NAMALWA (cell line): Measurements from ENCODE around the gene NIPAL4.

Experiments used
- DNase-seq: peaks from one replicate; pipeline ENCODE4 v3.0.0-alpha.2; 2015; ENCODE audit warnings: low spot score

Gene NIPAL4

DNA sequence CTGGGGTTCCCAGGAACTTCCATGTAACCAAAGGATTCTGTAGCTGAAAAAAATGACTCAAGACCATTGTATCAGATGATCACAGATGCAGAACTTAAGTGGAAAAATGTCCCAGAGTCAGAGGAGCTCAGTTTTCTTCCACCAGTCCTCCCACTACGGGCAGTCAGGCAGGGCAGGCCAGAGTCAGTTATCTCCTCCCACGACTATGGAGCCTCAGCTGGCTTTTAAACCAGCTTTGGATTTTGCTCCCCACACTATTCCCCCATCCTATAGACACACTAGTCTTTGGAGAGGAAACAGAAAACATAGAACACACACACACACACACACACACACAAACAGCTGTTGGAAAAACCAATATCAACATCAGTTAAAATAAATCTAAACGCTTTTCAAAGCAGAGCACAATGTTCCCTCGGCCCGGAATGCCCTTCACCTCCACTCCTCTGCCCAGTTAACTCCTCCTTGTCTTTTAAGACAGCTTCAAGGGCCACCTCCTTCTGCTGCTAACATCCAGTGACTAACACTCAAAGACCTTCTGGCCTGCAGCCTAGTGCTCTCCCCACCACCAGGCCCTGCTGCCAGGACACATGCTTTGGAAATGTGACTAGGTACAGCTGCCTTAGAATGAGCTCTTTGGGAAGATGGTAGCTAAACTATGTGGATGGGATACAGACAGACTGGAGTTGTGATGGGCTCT lies 56.8 kb downstream of the NIPAL4 start:
- DNase-seq, result no peak

DNA sequence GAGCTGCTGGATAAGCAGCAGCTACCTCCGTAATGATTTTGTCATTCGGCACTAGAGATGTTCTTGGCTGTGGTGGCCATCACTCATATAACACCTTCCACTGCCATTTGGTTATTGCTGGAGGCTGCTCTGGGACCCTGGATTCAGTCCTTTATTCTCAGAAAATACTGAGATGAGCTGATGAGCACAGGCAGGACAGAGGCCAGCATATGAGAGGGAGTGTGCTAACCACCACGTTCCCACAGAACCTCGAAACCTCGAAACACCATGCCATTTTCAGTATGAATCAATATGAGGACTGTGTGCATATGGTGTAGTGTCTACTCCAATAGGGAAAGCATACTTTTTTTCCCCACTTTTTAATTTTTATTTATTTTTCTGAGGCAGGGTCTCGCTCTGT lies 59.0 kb downstream of the NIPAL4 start:
- DNase-seq, result no peak

DNA sequence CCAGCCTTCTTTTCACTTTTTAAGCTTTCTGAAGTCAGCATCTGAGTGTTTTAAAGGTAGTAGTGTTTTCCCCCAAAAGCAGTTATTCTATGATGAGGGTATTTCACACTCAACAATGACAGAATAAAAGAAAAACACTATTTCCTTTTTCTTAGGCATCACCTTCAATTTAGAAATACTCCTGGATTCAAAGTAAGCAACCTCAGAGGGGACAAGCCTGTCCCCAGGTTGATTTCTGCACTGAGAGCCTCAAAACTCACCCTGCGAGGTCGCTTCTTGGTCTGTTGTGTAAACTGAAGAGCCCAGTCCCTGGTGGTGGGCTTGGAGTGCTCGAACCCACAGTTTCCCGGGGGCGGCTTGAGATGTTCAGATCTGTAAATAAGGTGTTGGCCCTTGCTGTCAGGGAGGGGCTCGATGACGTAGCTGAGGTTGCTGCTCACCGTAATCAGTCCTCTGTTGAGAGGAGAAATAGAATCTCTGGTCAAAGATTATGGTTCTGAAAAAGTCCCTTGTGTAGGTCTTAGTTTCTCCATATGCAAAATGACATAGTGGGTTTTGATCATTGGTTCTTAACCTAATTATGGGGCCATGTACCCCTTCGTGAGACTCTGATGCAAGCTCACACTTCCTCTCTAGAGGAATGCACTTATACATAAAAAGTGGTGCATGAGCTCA lies 59.7 kb downstream of the NIPAL4 start:
- no peak for DNase-seq

DNA sequence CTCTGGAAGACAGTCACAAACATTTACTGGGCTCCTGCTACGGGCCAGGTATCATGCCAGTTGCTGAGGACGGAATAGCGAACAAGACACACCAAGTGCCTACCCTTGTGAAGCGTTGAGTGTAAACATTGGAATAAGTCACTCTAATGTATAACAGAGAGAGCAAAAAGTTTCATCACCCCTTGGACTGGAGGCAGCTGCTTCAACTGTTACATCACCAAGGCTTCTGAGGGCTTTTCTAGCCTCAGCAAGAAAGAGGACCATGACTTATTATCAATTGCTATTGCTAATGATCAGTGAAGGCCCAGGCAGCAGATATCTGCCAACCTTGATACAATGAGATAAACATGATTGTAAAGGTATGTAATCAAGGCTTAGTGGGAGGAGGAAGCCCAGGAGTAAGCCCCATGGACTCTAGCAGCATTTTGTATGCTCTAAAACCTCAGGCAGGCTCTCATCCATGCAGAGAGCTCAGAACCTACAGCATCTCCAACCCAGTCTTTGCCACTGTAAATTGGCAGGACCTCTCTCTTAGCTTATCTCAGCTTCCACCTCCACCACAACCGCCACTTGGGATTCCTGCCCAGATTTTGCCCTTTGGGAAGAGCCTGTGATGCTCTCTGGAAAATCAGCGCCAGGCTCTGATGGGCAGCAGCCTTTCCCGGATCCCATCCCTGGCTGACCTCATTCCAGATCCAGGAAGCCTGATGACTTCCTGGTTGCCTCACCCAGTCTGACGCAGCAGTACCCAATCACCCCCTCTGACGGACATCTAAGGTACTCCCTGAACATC lies 61.1 kb downstream of the NIPAL4 start:
- DNase-seq, result no peak

DNA sequence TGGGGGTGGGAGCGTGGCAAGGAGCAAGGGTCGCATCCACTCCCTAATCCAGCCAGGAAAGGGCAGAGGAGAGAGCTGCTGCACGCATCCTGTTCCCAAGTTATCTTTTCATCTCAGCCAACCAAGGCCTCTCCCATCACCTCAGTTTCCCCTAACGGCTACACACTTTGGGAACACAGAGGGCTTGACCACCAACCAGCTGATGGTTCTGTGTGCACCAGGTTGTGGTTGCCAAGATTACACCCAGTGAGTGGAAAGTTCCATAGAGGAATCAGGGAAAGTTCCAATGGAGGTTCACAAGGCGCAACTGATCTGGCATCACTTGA lies 61.7 kb downstream of the NIPAL4 start:
- no peak for DNase-seq

DNA sequence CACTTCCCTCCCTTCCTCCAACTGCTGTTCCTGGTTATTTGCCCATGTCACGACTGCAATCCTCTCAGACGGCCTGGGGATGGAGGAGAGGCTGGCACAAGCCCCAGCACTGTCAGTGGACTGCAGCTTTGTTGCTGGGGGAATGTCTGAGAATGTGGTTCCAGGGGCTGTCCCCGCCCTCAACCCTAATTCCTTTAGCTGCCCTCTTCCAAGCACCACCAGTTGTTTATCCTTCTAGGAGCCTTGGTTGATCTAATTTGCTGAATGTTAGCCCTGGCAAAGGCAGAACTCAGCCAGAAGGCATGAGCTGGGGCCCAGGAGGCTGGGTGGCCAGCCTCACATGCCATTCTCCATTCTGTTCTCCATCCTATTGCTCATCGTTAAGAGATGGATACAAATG lies 64.0 kb downstream of the NIPAL4 start:
- no peak for DNase-seq
